GM12864 (cell line): Measurements from ENCODE around the gene HIPK2.

Experiments used
- DNase-seq: peaks from one replicate; pipeline ENCODE4 v3.0.0-alpha.2; 2011; ENCODE audit warnings: low read depth
- H3K4me3 ChIP-seq: 2 replicates; pipeline ENCODE4 v1.5.1; 2011; ENCODE audit warnings: mild to moderate bottlenecking, low read depth, low read length, control low read depth
- CTCF ChIP-seq: IDR thresholded peaks from 2 replicates; pipeline ENCODE4 v1.5.1; 2011; ENCODE audit warnings: low read depth, mild to moderate bottlenecking, moderate library complexity, low read length, control low read depth, inconsistent platforms; ENCODE audit errors: missing control alignments

The HIPK2 gene

GRCh38 chr7:139631520-139632031 is 146.2 kb downstream of the HIPK2 start:
- no peak overlapping the region for H3K4me3 ChIP-seq
- no peak for DNase-seq
- no peak for TF ChIP-seq CTCF

- TF ChIP-seq CTCF, result no peak
- no peak for DNase-seq
- no peak overlapping the region for H3K4me3 ChIP-seq
Observed at GRCh38 chr7:139630643-139631519, 146.9 kb downstream of the HIPK2 start.

DNA sequence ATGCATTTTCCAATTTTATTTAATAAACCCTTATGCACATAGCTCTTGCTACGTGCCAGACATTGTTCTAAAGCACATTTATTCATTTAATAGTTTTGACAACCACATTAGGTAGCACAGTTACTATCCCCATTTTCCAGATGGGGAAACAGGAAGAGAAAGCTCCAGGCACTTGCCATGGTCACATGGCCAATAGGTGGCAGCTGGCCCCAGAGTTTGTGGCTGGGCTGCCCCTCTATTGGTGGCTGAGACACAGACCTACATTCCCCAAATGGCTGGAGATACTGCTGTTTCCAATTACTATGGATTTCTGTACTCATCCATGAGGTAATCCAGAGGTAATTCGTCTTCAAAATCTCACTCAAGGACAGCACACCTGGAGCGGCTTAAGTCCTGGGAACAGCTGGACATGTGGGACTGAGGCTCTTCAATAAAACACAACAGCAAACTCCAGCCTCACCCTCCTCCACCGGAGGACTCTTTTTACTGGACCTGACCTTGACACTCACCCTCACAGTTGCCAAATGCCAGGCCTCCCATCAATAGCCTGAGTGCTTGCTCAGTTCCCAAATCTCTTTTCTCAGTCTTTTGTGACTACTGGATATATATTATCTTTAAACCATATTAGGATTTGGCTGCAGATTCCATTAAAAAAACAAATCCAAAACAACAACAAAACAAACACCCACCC is 148.3 kb downstream of the HIPK2 start:
- no peak for DNase-seq
- H3K4me3 ChIP-seq, result no peak overlapping the region
- TF ChIP-seq CTCF, result no peak

- TF ChIP-seq CTCF, result no peak
- no peak overlapping the region for H3K4me3 ChIP-seq
- DNase-seq, result no peak
Observed at GRCh38 chr7:139627831-139628230, 150.0 kb downstream of the HIPK2 start.

GRCh38 chr7:139626817-139627216 is 151.0 kb downstream of the HIPK2 start:
- H3K4me3 ChIP-seq, result no peak overlapping the region
- TF ChIP-seq CTCF, result no peak
- DNase-seq, result no peak

- DNase-seq, result no peak
- no peak for TF ChIP-seq CTCF
Observed at GRCh38 chr7:139623518-139623917, 154.3 kb downstream of the HIPK2 start.

More at GRCh38 chr7:139623518-139623917, 154.3 kb downstream of the HIPK2 start:
- no peak overlapping the region for H3K4me3 ChIP-seq
